Parathyroid adenoma (tissue), 2 donors: ENCODE measurements around the gene ETV1.

Experiments
- H2AFZ ChIP-seq: fragments of 300-600 bp; sonication (generic); one replicate; pipeline ENCODE4 v1.7.0; 2017; ENCODE audit warnings: antibody characterized with exemption, mild to moderate bottlenecking
- H3K27ac ChIP-seq: fragments of 300-600 bp; sonication (generic); one replicate; pipeline ENCODE4 v1.7.0; 2017
- H3K27me3 ChIP-seq: fragments of 300-600 bp; sonication (generic); one replicate; pipeline ENCODE4 v1.7.0; 2017; ENCODE audit warnings: low read length; ENCODE audit not compliant: control insufficient read depth, insufficient read depth
- H3K36me3 ChIP-seq: fragments of 300-600 bp; sonication (generic); one replicate; pipeline ENCODE4 v1.7.0; 2017; ENCODE audit warnings: low read length; ENCODE audit not compliant: control insufficient read depth, insufficient read depth
- H3K4me1 ChIP-seq: fragments of 300-600 bp; sonication (generic); one replicate; pipeline ENCODE4 v1.7.0; 2017; ENCODE audit warnings: control low read depth
- H3K4me2 ChIP-seq: fragments of 300-600 bp; sonication (generic); one replicate; pipeline ENCODE4 v1.7.0; 2017; ENCODE audit warnings: low read length
- H3K4me3 ChIP-seq: fragments of 300-600 bp; sonication (generic); one replicate; pipeline ENCODE4 v1.7.0; 2017; ENCODE audit warnings: low read depth, low read length
- H3K79me2 ChIP-seq: fragments of 300-600 bp; sonication (generic); one replicate; pipeline ENCODE4 v1.7.0; 2017; ENCODE audit warnings: control low read depth
- H3K9ac ChIP-seq: fragments of 300-600 bp; sonication (generic); one replicate; pipeline ENCODE4 v1.7.0; 2017; ENCODE audit warnings: mild to moderate bottlenecking
- H3K9me3 ChIP-seq: fragments of 300-600 bp; sonication (generic); one replicate; pipeline ENCODE4 v1.7.0; 2017; ENCODE audit warnings: low read length; ENCODE audit not compliant: control insufficient read depth
- TF ChIP-seq, protein P1 (sequence below): fragments of 300-600 bp; sonication (generic); IDR thresholded peaks from one replicate; pipeline ENCODE4 v1.7.0; 2017; ENCODE audit warnings: antibody characterized with exemption, mild to moderate bottlenecking
- donor health status: primary hyperparathyroidism.

The ETV1 gene

DNA sequence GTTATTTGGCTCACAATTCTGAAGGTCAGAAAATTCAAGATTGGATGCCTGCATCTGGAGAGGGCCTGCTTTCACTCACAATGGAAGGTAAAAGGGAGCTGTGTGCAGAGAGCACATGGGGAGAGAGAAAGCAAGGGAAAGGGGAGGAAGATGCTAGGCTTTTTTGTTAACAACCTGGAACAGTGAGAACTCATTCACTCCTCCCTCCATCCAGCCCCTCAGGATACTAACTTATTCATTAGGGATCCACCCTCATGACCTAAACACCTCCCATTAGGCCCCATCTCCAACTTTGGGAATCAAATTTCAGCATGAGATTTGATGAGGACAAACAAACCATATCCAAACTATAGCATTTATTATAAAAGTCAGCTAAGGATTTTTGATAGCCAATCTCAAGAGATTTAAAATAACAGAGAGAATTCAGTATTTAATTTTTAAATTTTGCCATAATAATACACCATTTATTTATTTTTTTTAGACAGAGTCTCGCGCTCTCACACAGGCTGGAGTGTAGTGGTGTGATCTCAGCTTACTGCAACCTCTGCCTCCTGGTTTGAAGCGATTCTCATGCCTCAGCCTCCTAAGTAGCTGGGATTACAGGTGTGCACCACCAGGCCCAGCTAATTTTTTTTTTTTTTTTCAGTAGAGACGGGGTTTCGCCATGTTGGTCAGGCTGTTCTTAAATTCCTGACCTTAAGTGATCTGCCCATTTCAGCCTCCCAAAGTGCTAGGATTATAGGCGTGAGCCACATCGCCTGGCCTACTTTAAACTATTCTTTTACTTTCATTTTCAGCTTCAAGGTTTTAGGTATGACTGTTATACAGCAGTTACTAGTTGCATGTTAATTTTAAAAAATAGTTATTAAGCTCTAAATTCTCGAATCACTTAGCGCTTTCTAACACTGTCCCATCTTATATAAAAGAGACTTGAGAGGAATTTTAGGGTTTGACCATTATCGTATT lies 20.3 kb upstream of the ETV1 start:
- H3K4me3 ChIP-seq: no peak overlapping the region
- no peak overlapping the region for H3K4me2 ChIP-seq
- TF ChIP-seq, protein P1, sequence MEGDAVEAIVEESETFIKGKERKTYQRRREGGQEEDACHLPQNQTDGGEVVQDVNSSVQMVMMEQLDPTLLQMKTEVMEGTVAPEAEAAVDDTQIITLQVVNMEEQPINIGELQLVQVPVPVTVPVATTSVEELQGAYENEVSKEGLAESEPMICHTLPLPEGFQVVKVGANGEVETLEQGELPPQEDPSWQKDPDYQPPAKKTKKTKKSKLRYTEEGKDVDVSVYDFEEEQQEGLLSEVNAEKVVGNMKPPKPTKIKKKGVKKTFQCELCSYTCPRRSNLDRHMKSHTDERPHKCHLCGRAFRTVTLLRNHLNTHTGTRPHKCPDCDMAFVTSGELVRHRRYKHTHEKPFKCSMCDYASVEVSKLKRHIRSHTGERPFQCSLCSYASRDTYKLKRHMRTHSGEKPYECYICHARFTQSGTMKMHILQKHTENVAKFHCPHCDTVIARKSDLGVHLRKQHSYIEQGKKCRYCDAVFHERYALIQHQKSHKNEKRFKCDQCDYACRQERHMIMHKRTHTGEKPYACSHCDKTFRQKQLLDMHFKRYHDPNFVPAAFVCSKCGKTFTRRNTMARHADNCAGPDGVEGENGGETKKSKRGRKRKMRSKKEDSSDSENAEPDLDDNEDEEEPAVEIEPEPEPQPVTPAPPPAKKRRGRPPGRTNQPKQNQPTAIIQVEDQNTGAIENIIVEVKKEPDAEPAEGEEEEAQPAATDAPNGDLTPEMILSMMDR: no peak
- no peaks in the 10 kb centered on the region for H3K9me3 ChIP-seq
- no peaks in the 10 kb centered on the region for H3K36me3 ChIP-seq
- H2AFZ ChIP-seq: no peak overlapping the region
- no peak overlapping the region for H3K9ac ChIP-seq
- no peaks in the 10 kb centered on the region for H3K4me1 ChIP-seq
- no peak overlapping the region for H3K27ac ChIP-seq
- H3K79me2 ChIP-seq: no peaks in the 10 kb centered on the region
- no peaks in the 10 kb centered on the region for H3K27me3 ChIP-seq

DNA sequence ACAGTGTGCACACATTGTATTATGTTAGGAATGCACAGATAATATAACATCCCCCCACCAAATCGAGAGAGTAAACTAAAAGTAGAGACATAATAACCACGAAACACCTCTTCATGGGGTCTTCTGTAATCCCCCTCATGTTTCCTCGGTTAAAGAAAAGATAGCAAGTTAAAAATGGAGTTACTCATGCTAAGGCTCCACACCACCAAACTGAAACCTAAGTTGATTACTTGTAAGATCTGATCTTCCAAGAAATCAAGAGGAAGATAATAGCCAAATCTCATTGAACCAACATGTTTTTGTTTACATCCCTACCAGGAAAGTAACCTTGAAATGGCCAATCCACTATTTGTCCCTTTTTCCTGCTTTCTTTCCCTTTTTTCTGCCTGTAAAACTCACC lies 11.7 kb upstream of the ETV1 start:
- no peak overlapping the region for H3K9ac ChIP-seq
- no peaks in the 10 kb centered on the region for H3K36me3 ChIP-seq
- no peaks in the 10 kb centered on the region for H3K27me3 ChIP-seq
- TF ChIP-seq, protein P1: no peak
- H3K27ac ChIP-seq: no peak overlapping the region
- no peak overlapping the region for H2AFZ ChIP-seq
- H3K4me1 ChIP-seq: no peaks in the 10 kb centered on the region
- no peaks in the 10 kb centered on the region for H3K9me3 ChIP-seq
- H3K79me2 ChIP-seq: no peaks in the 10 kb centered on the region
- H3K4me3 ChIP-seq: no peak overlapping the region
- H3K4me2 ChIP-seq: no peak overlapping the region

DNA sequence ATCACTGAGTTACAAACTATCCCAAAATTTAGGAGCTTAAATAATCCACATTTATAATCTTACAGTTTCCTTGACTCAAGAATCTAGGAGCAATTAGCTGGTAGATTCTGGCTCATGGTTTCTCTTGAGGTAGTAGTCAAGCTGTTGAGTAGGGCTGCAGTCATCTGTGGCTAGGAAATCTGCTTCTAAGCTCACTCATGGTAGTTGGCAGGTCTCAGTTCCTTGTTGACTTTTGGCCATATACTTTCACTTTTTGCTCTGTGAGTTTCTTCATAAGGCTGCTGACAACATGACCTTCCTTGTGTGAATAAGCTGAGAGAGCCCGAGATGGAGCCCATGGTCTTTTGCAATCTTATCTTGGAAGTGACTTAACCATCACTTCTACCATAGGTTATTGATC lies 10.8 kb upstream of the ETV1 start:
- Histone ChIP-seq H3K36me3 (no peaks in the 10 kb centered on the region), H3K27me3 (no peaks in the 10 kb centered on the region), H3K4me2 (no peak overlapping the region), H3K9ac (no peak overlapping the region), H3K4me1 (no peaks in the 10 kb centered on the region), H3K79me2 (no peaks in the 10 kb centered on the region), H3K27ac (no peak overlapping the region), H3K9me3 (no peaks in the 10 kb centered on the region), H3K4me3 (no peak overlapping the region), H2AFZ (no peak overlapping the region)
- TF ChIP-seq, protein P1: no peak

DNA sequence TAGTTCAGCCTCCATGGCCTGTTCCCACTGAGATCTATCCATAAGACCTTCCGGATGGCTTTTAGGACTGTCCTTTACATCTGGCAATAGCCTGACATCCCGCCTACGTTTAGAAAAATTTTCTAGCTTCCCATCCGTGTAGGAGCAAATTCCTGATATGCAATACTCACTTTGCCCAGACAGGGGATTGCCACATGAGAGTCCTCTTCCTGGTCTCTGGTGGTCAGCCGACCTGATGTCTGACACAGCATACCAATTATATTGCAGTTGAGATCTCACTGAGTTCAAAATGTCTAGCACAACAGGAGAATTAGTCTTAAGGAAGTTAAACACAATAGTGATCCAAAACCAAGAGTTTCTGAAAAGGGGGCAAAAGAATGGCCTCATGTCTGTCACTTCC lies 9.4 kb upstream of the ETV1 start:
- Histone ChIP-seq H3K27ac (no peak overlapping the region), H3K9me3 (no peaks in the 10 kb centered on the region), H3K27me3 (no peaks in the 10 kb centered on the region), H2AFZ (no peak overlapping the region), H3K79me2 (no peaks in the 10 kb centered on the region), H3K9ac (no peak overlapping the region), H3K4me3 (no peak overlapping the region), H3K36me3 (no peaks in the 10 kb centered on the region), H3K4me2 (no peak overlapping the region), H3K4me1 (no peaks in the 10 kb centered on the region)
- TF ChIP-seq, protein P1: no peak

DNA sequence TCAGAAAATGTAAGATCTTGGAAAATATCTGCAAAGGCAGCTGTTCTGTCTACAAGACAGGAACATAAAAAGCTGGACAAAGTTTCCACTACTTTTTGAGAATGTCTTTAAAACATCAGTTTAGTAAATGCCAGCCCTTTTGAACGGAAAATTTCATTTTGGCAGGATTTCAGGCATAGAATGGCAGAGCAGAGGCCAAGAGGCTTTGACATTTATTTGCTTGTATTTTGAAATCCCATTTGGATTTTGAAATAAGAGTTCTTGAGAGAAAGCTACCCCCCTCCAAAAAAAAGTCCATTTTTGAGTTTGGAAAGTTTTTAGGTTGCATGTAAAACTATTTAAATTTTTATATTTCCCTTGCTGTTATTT lies 3.1 kb upstream of the ETV1 start:
- peak overlapping the region; percentile 93 for H2AFZ ChIP-seq
- no peaks in the 10 kb centered on the region for H3K79me2 ChIP-seq
- no peaks in the 10 kb centered on the region for H3K9me3 ChIP-seq
- no peak overlapping the region for H3K4me2 ChIP-seq
- H3K27me3 ChIP-seq: no peaks in the 10 kb centered on the region
- no peak overlapping the region for H3K4me3 ChIP-seq
- TF ChIP-seq, protein P1: no peak
- no peaks in the 10 kb centered on the region for H3K36me3 ChIP-seq
- H3K4me1 ChIP-seq: no peaks in the 10 kb centered on the region
- no peak overlapping the region for H3K9ac ChIP-seq
- peak overlapping the region; percentile 22 for H3K27ac ChIP-seq
